BE2C (cell line): ENCODE data around the gene B4GAT1.
"Not testable (repeated sequence)": the region's sequence is repeated elsewhere in the genome, so short reads cannot be mapped to it uniquely, and the experiment has no call there.

Source experiments
- DNase-seq: peaks from one replicate; pipeline ENCODE4 v3.0.0-alpha.2; 2020
- H3K27me3 ChIP-seq: fragments of 250-450 bp; sonication (Bioruptor Pico); 2 replicates; pipeline ENCODE4 v1.5.1; 2020; ENCODE audit warnings: mild to moderate bottlenecking
- H3K36me3 ChIP-seq: fragments of 250-450 bp; sonication (Bioruptor Pico); 2 replicates; pipeline ENCODE4 v1.5.1; 2020; ENCODE audit warnings: mild to moderate bottlenecking
- H3K4me1 ChIP-seq: fragments of 250-450 bp; sonication (Bioruptor Pico); 2 replicates; pipeline ENCODE4 v1.5.1; 2020
- H3K4me3 ChIP-seq: 2 replicates; pipeline ENCODE4 v1.5.1; 2011; ENCODE audit warnings: low read depth, low read length
- H3K9me3 ChIP-seq: fragments of 250-450 bp; sonication (Bioruptor Pico); 2 replicates; pipeline ENCODE4 v1.5.1; 2020
- CTCF ChIP-seq: IDR thresholded peaks from 2 replicates; pipeline ENCODE4 v1.5.1; 2012; ENCODE audit warnings: mild to moderate bottlenecking, low read depth, low read length

B4GAT1 gene

DNA sequence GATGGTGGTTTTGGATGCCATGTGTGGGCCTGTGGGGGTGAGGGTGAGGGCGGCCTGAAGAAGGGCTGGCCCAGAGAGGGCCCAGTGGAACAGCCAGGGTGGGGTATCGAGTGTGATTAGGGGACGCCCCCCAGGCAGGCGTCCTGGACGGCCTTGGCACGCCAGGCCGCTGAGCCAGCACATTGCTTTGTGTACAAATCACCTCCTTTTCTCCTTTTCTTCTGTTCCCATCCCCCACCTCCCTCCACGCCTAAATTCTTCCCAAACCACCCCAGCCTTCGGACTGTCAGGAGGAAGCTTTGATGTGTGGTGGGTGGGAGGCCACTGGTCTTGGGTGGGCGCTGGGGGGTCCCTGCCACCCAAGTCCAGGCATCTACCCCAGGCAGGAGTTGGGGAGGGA, 22.8 kb downstream of the B4GAT1 start:
- H3K27me3 ChIP-seq = no peaks in the 10 kb centered on the region
- H3K4me1 ChIP-seq = peaks cover 22% of the 10 kb centered on the region
- no peak for DNase-seq
- H3K9me3 ChIP-seq = no peaks in the 10 kb centered on the region
- H3K4me3 ChIP-seq = no peak overlapping the region
- no peaks in the 10 kb centered on the region for H3K36me3 ChIP-seq
- TF ChIP-seq CTCF = no peak

- Histone ChIP-seq H3K36me3 (no peaks in the 10 kb centered on the region), H3K4me3 (no peak overlapping the region), H3K27me3 (no peaks in the 10 kb centered on the region), H3K4me1 (peaks cover 21% of the 10 kb centered on the region), H3K9me3 (no peaks in the 10 kb centered on the region)
- DNase-seq = no peak
- no peak for TF ChIP-seq CTCF
These were observed 23.7 kb downstream of the B4GAT1 start for GRCh38 chr11:66323684-66324083.

DNA sequence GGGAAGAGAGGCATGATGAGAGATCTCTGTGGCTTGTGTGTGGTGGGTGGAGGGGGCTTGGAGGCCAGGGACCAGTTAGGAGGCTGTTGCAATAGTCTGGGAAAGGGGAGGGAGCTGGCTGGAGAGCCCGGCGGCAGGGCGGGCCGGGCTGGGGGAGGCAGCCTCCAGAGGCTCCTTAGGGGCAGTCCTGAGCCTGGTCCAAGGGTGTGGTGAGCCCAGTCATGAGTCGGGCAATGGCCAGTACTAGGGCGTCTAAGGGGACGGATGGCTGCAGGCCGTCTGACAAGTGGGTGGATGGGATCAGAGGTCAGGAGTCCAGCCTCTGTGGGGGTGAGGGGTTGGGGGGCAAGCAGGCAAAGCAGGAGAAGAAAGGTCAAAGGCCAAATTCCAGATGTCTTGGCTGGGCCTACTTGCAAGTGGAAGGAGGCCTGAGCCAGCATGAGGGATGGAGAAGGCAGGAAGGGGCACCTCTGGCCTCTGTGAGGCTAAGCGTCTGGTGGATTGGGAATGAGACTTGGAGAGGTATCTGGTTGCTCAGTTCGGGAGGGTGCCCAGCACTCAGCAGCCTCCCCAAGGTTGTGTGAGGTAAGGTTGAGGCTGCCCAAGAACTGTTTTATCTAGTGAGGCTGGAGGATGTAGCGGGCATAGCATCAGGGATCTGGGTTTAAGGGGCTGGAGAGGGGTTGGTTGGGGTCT, 24.5 kb downstream of the B4GAT1 start:
- no peaks in the 10 kb centered on the region for H3K27me3 ChIP-seq
- no peaks in the 10 kb centered on the region for H3K9me3 ChIP-seq
- no peak overlapping the region for H3K4me3 ChIP-seq
- H3K4me1 ChIP-seq = peaks cover 21% of the 10 kb centered on the region
- DNase-seq = no peak
- no peak for TF ChIP-seq CTCF
- no peaks in the 10 kb centered on the region for H3K36me3 ChIP-seq

DNA sequence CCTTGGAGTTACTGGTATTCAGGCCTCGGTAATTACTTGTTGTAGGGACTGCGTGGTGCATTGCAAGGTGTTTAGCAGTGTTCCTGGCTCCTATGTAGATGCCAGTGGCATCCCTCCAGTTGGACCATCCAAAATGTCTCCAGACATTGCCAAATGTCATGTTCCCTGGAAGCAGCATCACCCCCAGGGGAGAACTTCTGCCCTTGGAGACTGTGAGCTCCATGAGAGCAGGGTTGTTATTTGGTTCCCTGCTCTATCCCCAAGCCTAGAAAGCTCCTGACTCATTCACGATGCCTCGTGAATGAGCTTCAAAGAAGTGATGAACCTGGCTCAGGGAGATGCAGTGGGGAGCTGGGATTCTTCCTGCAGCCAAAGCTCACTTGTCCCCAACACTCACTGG, 25.8 kb downstream of the B4GAT1 start:
- no peak for TF ChIP-seq CTCF
- H3K4me1 ChIP-seq = peaks cover 18% of the 10 kb centered on the region

GRCh38 chr11:66320748-66321147, 26.7 kb downstream of the B4GAT1 start:
- peaks cover 24% of the 10 kb centered on the region for H3K4me1 ChIP-seq
- DNase-seq = not testable (repeated sequence)

More for the DNA sequence above, 25.8 kb downstream of the B4GAT1 start:
- Histone ChIP-seq H3K27me3 (no peaks in the 10 kb centered on the region), H3K36me3 (no peaks in the 10 kb centered on the region), H3K9me3 (no peaks in the 10 kb centered on the region), H3K4me3 (no peak overlapping the region)
- no peak for DNase-seq

DNA sequence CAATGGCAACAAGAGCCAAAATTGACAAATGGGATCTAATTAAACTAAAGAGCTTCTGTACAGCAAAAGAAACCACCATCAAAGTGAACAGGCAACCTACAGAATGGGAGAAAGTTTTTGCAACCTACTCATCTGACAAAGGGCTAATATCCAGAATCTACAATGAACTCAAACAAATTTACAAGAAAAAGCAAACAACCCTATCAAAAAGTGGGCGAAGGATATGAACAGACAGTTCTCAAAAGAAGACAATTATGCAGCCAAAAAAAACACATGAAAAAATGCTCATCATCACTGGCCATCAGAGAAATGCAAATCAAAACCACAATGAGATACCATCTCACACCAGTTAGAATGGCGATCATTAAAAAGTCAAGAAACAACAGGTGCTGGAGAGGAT, 27.1 kb downstream of the B4GAT1 start:
- not testable (repeated sequence) for H3K9me3 ChIP-seq, H3K36me3 ChIP-seq, H3K27me3 ChIP-seq, H3K4me3 ChIP-seq, DNase-seq
- H3K4me1 ChIP-seq = peaks cover 26% of the 10 kb centered on the region

More at GRCh38 chr11:66320748-66321147, 26.7 kb downstream of the B4GAT1 start:
- H3K9me3 ChIP-seq, H3K4me3 ChIP-seq, H3K27me3 ChIP-seq, H3K36me3 ChIP-seq: not testable (repeated sequence)

GRCh38 chr11:66318600-66318970, 28.8 kb downstream of the B4GAT1 start:
- Histone ChIP-seq H3K4me3 (no peak overlapping the region), H3K9me3 (no peaks in the 10 kb centered on the region), H3K27me3 (no peaks in the 10 kb centered on the region), H3K36me3 (no peaks in the 10 kb centered on the region), H3K4me1 (peaks cover 35% of the 10 kb centered on the region)
- no peak for TF ChIP-seq CTCF
- DNase-seq = no peak
